MM.1S (cell line): ENCODE results near the gene PIR.

Experiments used
- CTCF ChIP-seq: fragments of 300-600 bp; sonication (generic); IDR thresholded peaks from 2 replicates; pipeline ENCODE4 v1.5.1; 2016; ENCODE audit warnings: antibody characterized with exemption, low read length, mixed read lengths
- EZH2 ChIP-seq: fragments of 300-600 bp; sonication (generic); optimal IDR thresholded peaks from 2 replicates; pipeline ENCODE3; 2017; ENCODE audit warnings: low read depth, mild to moderate bottlenecking, antibody characterized with exemption, low read length, mixed read lengths

GRCh38 chrX:15399962-15400391 is 93.2 kb downstream of the PIR start:
- TF ChIP-seq CTCF (no peak), EZH2 (no peak)
